GM23338 (cell line): Measurements from ENCODE around the gene TOX2. TPM values are rescaled to one million over a fixed set of nuclear protein-coding genes. Genes with fewer than 3 reads are reported as not detected.

Experiments
- ATAC-seq: fragments of 200-7000 bp; cut with Tn5 transposase; 3 replicates; pipeline ENCODE4 v1.9.1; 2020
- DNase-seq: peaks from one replicate; pipeline ENCODE4 v3.0.0-alpha.2; 2015; ENCODE audit warnings: low spot score
- H2AFZ ChIP-seq: fragments of 200-600 bp; sonication (generic); 2 replicates; pipeline ENCODE4 v1.8.0; 2016; ENCODE audit warnings: antibody characterized with exemption, mild to moderate bottlenecking, moderate library complexity
- H3F3A ChIP-seq: fragments of 200-600 bp; sonication (generic); replicated peaks from 2 replicates; pipeline ENCODE4 v1.8.0; 2017; ENCODE audit warnings: antibody characterized with exemption, mixed run types, low read depth
- H3K27ac ChIP-seq: fragments of 200-600 bp; sonication (generic); 2 replicates; pipeline ENCODE4 v1.6.1; 2016; ENCODE audit warnings: low read depth
- H3K27me3 ChIP-seq: fragments of 200-600 bp; sonication (generic); 2 replicates; pipeline ENCODE4 v1.8.0; 2016; ENCODE audit warnings: mild to moderate bottlenecking, mixed run types, moderate library complexity; ENCODE audit not compliant: insufficient read depth
- H3K36me3 ChIP-seq: fragments of 200-600 bp; sonication (generic); 2 replicates; pipeline ENCODE4 v1.8.0; 2016; ENCODE audit warnings: mild to moderate bottlenecking; ENCODE audit not compliant: insufficient read depth
- H3K4me1 ChIP-seq: fragments of 200-600 bp; sonication (generic); 2 replicates; pipeline ENCODE4 v1.8.0; 2016; ENCODE audit warnings: mild to moderate bottlenecking, moderate library complexity; ENCODE audit not compliant: insufficient read depth
- H3K4me2 ChIP-seq: fragments of 200-600 bp; sonication (generic); 2 replicates; pipeline ENCODE4 v1.7.1; 2017; ENCODE audit warnings: mixed run types
- H3K4me3 ChIP-seq: fragments of 200-600 bp; sonication (generic); 2 replicates; pipeline ENCODE4 v1.6.1; 2016; ENCODE audit warnings: mixed run types
- H3K79me2 ChIP-seq: fragments of 200-600 bp; sonication (generic); replicated peaks from 2 replicates; pipeline ENCODE4 v1.8.0; 2017; ENCODE audit warnings: mild to moderate bottlenecking; ENCODE audit not compliant: insufficient read depth
- H3K9me2 ChIP-seq: fragments of 200-600 bp; sonication (generic); 2 replicates; pipeline ENCODE4 v1.8.0; 2017; ENCODE audit not compliant: insufficient read depth
- H4K20me1 ChIP-seq: fragments of 200-600 bp; sonication (generic); replicated peaks from 2 replicates; pipeline ENCODE4 v1.8.0; 2017; ENCODE audit warnings: mild to moderate bottlenecking; ENCODE audit not compliant: insufficient read depth
- H3K27ac Mint-ChIP-seq: 2 replicates; pipeline ENCODE4 v1.8.0; 2020; ENCODE audit warnings: inconsistent platforms, mild to moderate bottlenecking, moderate library complexity, mixed read lengths
- H3K27me3 Mint-ChIP-seq: 3 replicates; pipeline ENCODE4 v1.8.0; 2022; ENCODE audit warnings: low read depth, mild to moderate bottlenecking, moderate library complexity, mixed read lengths, inconsistent platforms; ENCODE audit not compliant: insufficient read depth, poor library complexity
- H3K36me3 Mint-ChIP-seq: 3 replicates; pipeline ENCODE4 v1.8.0; 2021; ENCODE audit warnings: low read depth, mild to moderate bottlenecking, inconsistent platforms, moderate library complexity, mixed read lengths
- H3K4me1 Mint-ChIP-seq: 3 replicates; pipeline ENCODE4 v1.8.0; 2020; ENCODE audit warnings: mild to moderate bottlenecking, inconsistent platforms, mixed read lengths
- H3K4me3 Mint-ChIP-seq: 3 replicates; pipeline ENCODE4 v1.8.0; 2021; ENCODE audit warnings: moderate library complexity, mild to moderate bottlenecking, inconsistent platforms, mixed read lengths
- H3K9me3 Mint-ChIP-seq: 3 replicates; pipeline ENCODE4 v1.8.0; 2020; ENCODE audit warnings: moderate library complexity, mild to moderate bottlenecking, inconsistent platforms, mixed read lengths
- CREB1 ChIP-seq: fragments of 250-450 bp; sonication (Bioruptor Pico); IDR thresholded peaks from 2 replicates; pipeline ENCODE4 v1.5.0; 2020; ENCODE audit warnings: low read depth, mild to moderate bottlenecking, moderate library complexity
- CTCF ChIP-seq, 2 experiments: fragments of 200-600 bp in 1 of 2; sonication (generic) in 1 of 2; conservative IDR thresholded peaks; 2 replicates each; pipeline versions ENCODE4 v1.5.1 to v1.6.1; 2016 to 2017; ENCODE audit warnings: antibody characterized with exemption in 2 of 2, low read depth in 2 of 2, mild to moderate bottlenecking in 2 of 2, moderate library complexity in 1 of 2
- ETS1 ChIP-seq: IDR thresholded peaks from 2 replicates; pipeline ENCODE4 v1.6.1; 2016; ENCODE audit warnings: antibody characterized with exemption
- EZH2 ChIP-seq: fragments of 200-600 bp; sonication (generic); IDR thresholded peaks from one replicate; pipeline ENCODE4 v1.8.0; 2017; ENCODE audit warnings: antibody characterized with exemption, mild to moderate bottlenecking, low read depth; ENCODE audit not compliant: unreplicated experiment
- EZH2phosphoT487 ChIP-seq: fragments of 200-600 bp; sonication (generic); IDR thresholded peaks from one replicate; pipeline ENCODE4 v1.8.1; 2018; ENCODE audit warnings: antibody characterized with exemption; ENCODE audit not compliant: unreplicated experiment
- JUNB ChIP-seq: IDR thresholded peaks from one replicate; pipeline ENCODE4 v1.6.1; 2016; ENCODE audit warnings: antibody characterized with exemption; ENCODE audit not compliant: unreplicated experiment
- NANOG ChIP-seq: IDR thresholded peaks from 2 replicates; pipeline ENCODE4 v1.6.1; 2016; ENCODE audit warnings: antibody characterized with exemption, borderline replicate concordance
- POLR2AphosphoS5 ChIP-seq: IDR thresholded peaks from 2 replicates; pipeline ENCODE4 v1.6.1; 2016; ENCODE audit warnings: antibody characterized with exemption, low read depth
- REST ChIP-seq: IDR thresholded peaks from one replicate; pipeline ENCODE4 v1.6.1; 2018; ENCODE audit warnings: antibody characterized with exemption; ENCODE audit not compliant: unreplicated experiment
- STAT1 ChIP-seq: IDR thresholded peaks from one replicate; pipeline ENCODE4 v1.6.1; 2016; ENCODE audit warnings: antibody characterized with exemption; ENCODE audit not compliant: unreplicated experiment
- ZNF114 ChIP-seq: fragments of 250-450 bp; sonication (Bioruptor Pico); IDR thresholded peaks from 2 replicates; pipeline ENCODE4 v1.5.0; 2020; ENCODE audit warnings: mild to moderate bottlenecking, moderate library complexity
- ZNF331 ChIP-seq: fragments of 250-450 bp; sonication (Bioruptor Pico); IDR thresholded peaks from 2 replicates; pipeline ENCODE4 v1.5.0; 2020; ENCODE audit warnings: low read depth, mild to moderate bottlenecking, moderate library complexity
- polyA plus RNA-seq: library from polyadenylated mRNA; unstranded; fragments of >200 nt; fragmentation: Nextera tagmentation; extraction: Ambion mirVana; gene quantifications from 2 replicates; pipeline ENCODE4 v1.2.1, GENCODE V29; 2016
- total RNA-seq: library from RNA; depleted of rRNA; stranded (reverse); fragments of >200 nt; shearing (Covaris generic); gene quantifications from 2 replicates; pipeline ENCODE4 v1.2.3, GENCODE V29; 2014

The TOX2 gene
- total and polyA plus RNA-seq, 2 experiments from 2014 or later: 1.4 to 1.5 TPM

- TF ChIP-seq EZH2phosphoT487 (no peak), JUNB (no peak), CREB1 (no peak), CTCF (conservative IDR thresholded peaks at IDR 0.05; ENCODE audit: low read depth in 2 of 2) (no peak), ETS1 (no peak), ZNF331 (CRISPR knock-in tag) (no peak), NANOG (no peak), POLR2AphosphoS5 (no peak), ZNF114 (CRISPR knock-in tag) (no peak)
These were observed 197.8 kb downstream of the TOX2 start (continued) for GRCh38 chr20:44112456-44112855.

GRCh38 chr20:44112889-44113617 lies 198.4 kb downstream of the TOX2 start:
- H3K9me3 Mint-ChIP-seq: peaks cover 16% of the 10 kb centered on the region
- Histone ChIP-seq H4K20me1 (no peaks in the 10 kb centered on the region), H3K4me3 (no peak overlapping the region), H3K9me2 (peaks cover 4% of the 10 kb centered on the region; the same call in 1 of the 2 replicates), H2AFZ (no peak overlapping the region), H3K4me2 (no peak overlapping the region), H3K27ac (no peak overlapping the region), H3K27me3 (no peaks in the 10 kb centered on the region), H3K36me3 (no peaks in the 10 kb centered on the region), H3K79me2 (no peaks in the 10 kb centered on the region), H3F3A (no peaks in the 10 kb centered on the region), H3K4me1 (no peaks in the 10 kb centered on the region)
- H3K36me3 Mint-ChIP-seq: no peaks in the 10 kb centered on the region
- H3K27me3 Mint-ChIP-seq: peaks cover 2% of the 10 kb centered on the region
- DNase-seq: no peak
- H3K4me3 Mint-ChIP-seq: no peak overlapping the region
- no peak overlapping the region for H3K27ac Mint-ChIP-seq
- no peak for ATAC-seq
- H3K4me1 Mint-ChIP-seq: no peaks in the 10 kb centered on the region
- TF ChIP-seq POLR2AphosphoS5 (no peak), ETS1 (no peak), CTCF (conservative IDR thresholded peaks at IDR 0.05; ENCODE audit: low read depth in 2 of 2) (no peak), STAT1 (no peak), REST (no peak), EZH2 (no peak), JUNB (no peak)
